ENCODE results near the gene CBL.

The CBL gene

DNA sequence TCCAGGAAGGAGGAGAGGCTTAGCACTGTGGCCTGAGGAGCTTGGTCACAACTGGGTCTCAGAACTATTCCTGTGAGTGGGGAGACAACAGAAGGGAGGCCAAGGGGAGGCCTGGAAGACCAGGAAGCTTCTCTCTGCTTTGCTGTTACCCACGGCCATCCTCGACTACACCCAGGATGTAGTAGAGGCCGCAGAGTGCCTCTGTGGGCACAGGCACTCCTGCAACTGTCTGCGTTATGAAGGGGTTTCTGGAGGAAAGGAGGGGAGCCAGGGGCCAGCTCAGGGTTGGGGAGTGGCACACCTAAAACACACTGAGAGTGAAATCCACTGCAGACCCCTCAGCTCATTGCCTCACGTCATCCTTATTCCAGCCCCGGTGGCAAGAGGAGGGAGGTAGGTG, 144.2 kb downstream of the CBL start:
- no peak for DNase-seq

DNA sequence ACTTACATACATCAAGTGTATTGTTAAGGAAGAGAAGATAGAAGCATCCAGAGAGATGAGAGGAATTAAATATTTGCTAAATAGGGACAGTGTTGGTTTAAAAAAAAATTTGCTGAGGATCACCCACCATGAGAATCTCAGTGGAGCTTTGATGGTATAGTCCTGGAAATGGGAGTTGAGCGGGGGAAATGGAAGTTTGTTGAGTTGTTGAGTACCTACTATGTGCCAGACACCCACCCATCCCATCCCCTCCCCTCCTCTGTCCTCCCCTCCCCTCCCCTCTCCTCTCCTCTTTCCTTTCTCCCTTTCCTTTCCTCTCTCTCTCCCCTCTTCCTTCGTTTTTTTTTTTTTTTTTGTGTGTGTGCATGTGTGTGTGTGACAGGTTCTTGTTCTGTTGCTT, 145.1 kb downstream of the CBL start:
- DNase-seq, result no peak

DNA sequence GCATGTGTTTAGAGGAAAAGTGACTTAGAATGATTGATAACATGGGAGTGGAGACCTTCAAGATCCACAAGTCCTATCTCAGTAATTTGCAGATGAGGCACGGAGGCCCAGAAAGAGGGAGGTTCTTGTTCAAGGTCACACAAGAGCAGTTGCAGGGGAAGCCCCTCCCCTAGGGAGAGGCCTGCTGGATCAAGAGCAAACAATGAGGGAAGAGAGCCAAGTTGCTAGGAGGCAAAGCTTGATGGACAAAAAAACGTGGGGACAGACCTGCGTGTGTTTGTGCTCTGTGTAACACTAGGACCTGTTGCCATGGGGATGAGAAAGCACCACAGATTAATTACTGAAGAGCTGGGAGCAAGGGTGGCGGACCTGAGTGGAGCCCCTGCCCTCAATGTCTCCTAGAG, 146.7 kb downstream of the CBL start:
- no peak for DNase-seq

DNA sequence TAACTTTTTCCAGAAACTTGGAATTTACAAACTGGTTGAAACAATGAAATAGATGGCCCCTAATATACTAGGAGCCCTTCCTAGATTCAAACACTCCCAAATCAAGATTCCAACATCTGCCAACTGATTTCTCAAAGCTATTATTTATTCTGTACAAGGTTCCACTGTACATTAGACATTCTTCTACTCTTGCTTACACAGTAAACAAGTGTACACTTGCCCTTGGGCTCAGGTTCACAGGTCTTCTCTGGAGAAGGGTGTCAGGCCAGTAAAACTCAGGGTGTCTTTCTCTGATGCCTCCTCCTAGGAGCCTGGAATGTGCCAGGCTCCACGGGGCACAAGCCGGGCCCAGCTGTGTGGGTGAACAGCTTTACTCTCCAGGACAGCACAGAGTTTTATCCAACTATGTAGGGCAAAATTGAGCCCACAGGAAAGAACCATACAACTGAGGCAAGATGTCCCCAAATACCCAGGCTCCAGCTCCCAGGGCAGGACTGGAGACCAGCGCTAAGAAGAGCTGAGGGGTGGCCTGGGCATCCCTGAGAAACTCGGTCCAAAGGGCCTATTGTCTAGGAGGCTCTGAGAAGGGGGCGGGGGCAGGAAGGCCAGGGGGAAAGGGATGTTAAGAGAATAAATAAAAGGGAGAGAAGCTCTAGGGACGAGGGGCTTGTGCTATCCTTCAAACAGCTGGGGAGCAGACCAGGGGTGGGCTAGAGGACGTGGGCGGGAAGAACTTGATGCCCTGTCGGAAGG, 149.1 kb downstream of the CBL start:
- DNase-seq, result no peak

DNA sequence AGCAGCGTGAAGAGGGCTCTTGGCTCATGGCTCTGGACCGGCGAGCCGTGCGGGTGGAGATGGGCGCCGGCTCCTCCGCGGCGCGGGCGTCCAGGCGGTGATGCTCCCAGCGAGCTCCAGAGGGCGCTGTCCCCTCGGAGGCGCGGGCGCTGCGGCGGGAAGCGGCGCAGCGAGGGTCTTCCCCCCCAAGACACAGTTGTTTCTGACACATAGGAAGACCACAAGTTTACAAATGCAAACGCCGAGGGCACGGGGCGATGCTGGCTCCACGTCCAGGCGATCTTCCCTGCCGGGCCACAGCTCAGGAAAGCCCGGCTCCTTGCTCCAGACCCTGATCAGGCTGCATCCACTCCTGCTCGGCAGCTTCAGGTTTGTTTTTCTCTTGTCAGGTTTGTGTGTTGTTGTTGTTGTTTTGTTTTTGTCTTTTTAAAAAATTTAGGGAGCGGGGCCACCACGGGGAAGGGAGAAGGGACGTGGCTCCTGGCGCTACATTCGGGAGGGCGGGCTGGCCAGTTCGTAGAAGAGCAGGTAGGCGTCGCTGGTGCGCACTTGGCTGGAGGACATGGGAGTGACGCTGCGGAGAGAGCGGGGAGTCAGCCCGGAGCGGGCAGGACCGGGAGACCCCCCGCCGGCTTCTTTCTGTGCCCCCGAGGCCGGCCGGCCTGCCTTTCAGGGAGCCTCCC, 150.4 kb downstream of the CBL start:
- peak in 1 of 2 experiments; percentile 17 for DNase-seq

DNA sequence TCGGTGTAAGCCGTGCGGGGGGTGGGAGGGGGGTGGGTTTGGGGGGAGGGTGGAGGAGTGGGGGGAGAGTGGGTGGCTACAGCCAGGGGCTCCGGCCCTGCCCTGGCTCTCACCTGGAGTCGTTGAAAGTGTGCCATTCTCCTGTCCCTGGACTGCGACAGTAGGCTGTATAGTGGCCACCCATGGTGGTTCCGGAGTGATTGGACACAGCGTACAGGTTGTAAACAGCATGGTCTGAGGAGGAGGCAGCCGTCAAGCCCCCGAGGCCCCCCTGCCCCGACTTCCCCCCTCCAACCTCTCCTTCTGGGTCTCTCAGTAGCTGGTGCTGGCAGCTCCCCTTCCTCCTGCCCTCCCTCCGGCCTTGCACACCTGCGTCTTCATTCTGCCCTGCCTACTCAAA, 150.9 kb downstream of the CBL start:
- DNase-seq, result no peak
